Myocyte (in vitro differentiated cells): ENCODE results near the gene APCDD1L. TPM values are rescaled to one million over a fixed set of nuclear protein-coding genes. Genes with fewer than 3 reads are reported as not detected.
"Not testable (repeated sequence)": the region's sequence is repeated elsewhere in the genome, so short reads cannot be mapped to it uniquely, and the experiment has no call there.

Source experiments
- DNase-seq: peaks from one replicate; pipeline ENCODE4 v3.0.0-alpha.2; 2012; ENCODE audit warnings: low read depth
- total RNA-seq: library from RNA; depleted of rRNA; stranded (reverse); fragments of >200 nt; gene quantifications from 2 replicates; pipeline ENCODE4 v1.2.3, GENCODE V29; 2014

Gene APCDD1L
- total RNA-seq, 1 donor from 2014 or later: 0.11 TPM

DNA sequence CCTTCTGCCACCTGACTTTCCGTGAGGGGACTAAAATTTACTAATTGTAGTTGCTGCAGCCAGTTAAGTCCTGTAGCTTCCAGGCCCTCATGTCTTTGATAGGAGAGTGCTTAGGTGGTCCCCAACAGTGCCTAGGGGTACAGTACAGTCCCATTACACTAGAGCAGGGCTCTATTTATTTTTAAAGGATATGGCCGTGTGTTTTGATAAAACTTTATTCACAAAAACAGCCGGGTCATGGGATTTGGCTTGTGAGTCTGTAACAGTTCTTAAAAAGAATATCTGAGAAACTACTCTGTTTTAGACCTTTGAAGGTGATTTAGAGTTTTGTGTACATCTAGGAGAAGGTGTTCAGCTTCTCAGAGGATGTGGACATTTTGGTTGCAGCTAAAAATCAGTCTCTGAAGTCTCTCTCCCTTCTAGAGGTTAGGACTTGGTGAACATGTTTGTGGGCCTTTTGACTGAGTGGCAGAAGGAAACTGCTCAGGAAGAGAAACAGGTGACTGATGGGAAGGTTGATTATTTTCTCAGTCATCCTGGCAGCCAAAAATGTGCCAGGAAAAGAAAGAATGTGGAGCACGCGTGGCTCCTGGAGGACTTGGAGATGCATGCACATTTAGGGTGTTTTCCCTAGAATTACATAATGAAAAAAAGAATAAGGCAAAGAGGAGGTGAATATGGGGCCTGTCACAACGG lies 68.8 kb downstream of the APCDD1L start:
- DNase-seq: no peak

DNA sequence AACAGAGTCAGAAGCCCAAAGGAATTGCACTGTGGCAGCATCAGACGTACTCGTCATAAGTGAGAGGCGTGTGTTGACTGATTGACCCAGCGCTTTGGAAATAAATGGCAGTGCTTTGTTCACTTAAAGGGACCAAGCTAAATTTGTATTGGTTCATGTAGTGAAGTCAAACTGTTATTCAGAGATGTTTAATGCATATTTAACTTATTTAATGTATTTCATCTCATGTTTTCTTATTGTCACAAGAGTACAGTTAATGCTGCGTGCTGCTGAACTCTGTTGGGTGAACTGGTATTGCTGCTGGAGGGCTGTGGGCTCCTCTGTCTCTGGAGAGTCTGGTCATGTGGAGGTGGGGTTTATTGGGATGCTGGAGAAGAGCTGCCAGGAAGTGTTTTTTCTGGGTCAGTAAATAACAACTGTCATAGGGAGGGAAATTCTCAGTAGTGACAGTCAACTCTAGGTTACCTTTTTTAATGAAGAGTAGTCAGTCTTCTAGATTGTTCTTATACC lies 70.4 kb downstream of the APCDD1L start:
- no peak for DNase-seq

- no peak for DNase-seq
Measured at GRCh38 chr20:58441723-58442122, 73.5 kb downstream of the APCDD1L start.

- no peak for DNase-seq
Measured at GRCh38 chr20:58440021-58440767, 75.0 kb downstream of the APCDD1L start.

DNA sequence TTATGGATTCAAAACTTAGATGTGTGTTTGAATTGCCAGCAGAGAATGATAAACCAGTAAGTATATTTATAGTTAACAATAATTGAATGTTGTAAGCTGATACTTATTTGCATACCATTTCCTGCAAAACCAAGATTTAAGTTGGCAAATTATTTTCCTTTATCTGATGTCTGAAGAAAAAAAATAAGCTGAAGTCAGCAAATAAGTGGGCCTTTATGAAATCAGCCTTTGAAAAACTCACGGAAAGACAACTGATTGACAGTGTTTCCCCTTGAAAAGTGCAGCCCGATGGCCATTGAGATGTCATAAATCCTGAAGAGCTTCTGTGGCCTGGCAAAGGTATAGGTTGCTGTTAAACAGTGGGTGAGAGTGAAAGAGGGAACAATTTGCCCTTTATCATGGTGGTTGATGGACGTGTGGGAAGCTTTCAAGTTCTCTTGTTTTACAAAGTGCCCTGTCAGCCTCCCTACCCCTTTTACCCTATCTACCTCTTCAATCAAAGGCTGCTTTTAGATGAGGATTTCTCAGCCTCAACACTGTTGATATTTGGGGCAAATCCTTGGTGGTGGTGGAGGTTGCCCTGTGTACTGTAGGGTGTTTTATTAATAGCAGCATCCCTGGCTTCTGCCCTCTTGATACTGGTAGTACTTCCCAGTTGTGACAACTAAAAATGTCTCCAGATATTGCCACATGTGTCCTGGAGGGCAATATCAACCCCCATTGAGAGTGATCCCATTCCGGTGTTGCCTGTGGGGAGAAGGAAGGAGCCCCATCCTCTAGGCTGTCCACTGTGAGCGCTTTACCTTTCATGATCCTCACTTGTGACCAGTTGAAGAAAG lies 76.0 kb downstream of the APCDD1L start:
- DNase-seq: no peak

GRCh38 chr20:58436868-58437645 lies 78.1 kb downstream of the APCDD1L start:
- DNase-seq: peak; percentile 18

GRCh38 chr20:58435237-58435636 lies 80.0 kb downstream of the APCDD1L start:
- DNase-seq: no peak

DNA sequence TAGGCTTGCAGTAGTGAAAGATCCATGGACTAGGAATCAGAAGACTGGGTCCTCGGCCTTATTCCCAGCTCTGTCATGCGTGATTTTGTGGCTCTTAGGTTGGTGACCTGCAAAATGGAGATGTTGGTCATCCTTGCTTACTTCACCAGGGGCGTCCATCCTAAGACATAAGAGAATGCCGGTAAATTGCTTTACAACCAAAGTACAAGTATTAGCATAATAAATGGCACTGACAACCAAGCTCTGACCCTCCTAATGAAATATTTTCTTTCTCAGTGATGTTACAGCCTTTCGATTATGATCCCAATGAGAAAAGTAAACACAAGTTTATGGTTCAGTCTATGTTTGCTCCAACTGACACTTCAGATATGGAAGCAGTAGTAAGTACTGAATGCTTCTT lies 80.9 kb downstream of the APCDD1L start:
- no peak for DNase-seq

- peak; percentile 42 for DNase-seq
Measured at GRCh38 chr20:58433759-58434158, 81.4 kb downstream of the APCDD1L start.

DNA sequence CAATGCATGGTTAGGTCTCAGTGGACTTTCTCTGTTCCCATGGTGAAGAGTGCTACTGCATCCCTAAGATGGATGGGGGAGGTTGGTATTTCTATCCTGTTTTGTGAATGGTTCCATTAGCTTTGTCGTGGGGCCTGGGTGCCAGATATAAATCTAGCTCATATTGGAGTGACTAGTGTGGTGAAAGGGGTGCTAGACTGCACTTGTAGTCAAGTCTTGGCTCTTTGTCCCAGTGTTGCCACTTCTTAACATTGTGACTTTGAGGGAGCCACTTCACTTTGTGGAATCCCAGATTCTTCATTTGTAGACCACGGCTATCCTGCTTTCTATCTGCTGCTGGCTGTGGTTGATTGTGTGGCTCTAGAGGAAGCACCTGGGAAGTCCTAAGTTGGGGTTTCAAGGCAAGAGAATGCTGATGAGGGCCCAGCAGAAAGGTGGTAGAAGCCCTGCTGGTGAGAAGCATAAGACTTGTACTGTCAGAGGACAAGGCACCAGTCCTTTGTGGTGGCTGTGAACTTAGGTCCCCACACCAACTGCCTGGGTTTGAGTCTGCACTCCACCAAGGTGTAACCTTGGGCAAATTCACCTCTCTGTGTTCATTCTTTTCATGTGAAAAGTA lies 82.1 kb downstream of the APCDD1L start:
- no peak for DNase-seq

- DNase-seq: no peak
Measured at GRCh38 chr20:58432186-58432954, 82.8 kb downstream of the APCDD1L start.

DNA sequence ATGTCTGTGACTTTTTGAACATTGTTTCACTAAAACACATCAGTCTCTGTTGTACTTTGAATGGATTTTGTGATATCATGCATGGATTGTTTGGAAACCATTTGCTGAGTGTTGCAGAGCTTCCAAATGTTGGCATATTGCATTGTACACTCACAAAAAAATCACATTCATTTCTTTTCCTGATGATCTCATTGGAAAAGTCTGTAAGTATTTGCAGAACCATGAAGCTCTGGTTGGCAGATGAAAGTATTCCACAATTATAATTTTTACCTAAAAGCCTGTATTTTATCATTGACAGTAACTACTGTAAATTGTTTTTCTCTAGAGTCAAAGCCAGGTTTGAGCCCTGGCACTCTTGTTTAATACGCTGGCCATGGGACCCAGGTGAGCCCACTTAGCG lies 84.1 kb downstream of the APCDD1L start:
- no peak for DNase-seq

DNA sequence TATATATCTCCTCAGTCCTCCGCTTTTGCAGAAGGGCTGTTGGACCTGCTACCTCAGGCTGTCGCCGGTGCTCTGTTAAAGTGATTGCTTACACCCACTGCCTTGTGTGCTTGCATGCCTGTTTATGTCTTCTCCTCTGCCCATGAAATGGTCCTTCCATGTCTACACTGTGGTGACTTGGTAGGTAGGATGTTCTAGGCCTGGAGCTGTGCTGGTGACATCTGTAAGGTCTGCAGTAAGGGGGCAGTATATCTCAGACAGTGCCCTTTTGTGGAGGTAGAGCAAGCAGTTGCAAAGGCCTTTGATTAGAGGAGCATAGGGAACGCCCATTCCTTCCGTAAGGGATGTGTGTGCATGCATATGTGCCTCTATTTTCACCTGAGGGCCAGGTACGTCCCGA lies 85.9 kb downstream of the APCDD1L start:
- no peak for DNase-seq

- no peak for DNase-seq
Measured at GRCh38 chr20:58428364-58428763, 86.8 kb downstream of the APCDD1L start.

GRCh38 chr20:58427571-58427970 lies 87.6 kb downstream of the APCDD1L start:
- not testable (repeated sequence) for DNase-seq

- DNase-seq: no peak
Measured at GRCh38 chr20:58424218-58424969, 90.8 kb downstream of the APCDD1L start.

GRCh38 chr20:58421497-58421850 lies 93.7 kb downstream of the APCDD1L start:
- DNase-seq: no peak

DNA sequence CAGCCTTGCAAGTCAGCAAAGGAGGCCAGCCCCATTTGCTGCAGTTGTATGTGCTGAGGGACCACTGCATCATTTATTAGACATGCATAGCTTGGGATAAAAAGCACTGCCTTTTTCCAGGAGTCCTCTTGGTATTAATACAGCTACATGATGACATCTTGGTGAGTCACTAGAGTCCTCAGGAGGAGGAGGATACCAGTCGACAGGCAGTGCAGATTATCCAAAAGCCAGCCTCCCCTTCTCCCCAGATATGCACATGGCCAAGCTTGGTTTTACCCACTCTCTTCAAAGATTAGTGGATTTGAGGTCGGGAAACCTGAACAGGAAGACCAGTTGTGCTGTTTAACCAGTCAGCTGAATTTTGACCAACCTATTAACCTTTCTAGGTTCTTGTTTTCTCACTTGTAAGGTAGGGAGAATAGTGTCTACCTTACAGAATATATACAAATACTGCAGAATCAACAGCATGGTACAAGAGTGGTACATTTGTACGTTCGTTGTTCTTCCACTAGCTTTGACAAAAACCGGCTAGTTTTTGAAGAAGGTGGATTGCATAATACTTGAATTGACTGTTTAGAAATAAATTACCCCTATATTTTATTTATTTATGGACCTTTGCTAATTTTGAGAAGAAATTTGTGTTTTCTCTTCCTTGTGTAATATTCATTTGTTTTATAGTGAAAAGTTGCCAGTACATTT lies 94.3 kb downstream of the APCDD1L start:
- peak; percentile 27 for DNase-seq
